Epithelial cell of esophagus (primary cell): Measurements from ENCODE around the gene HLA-A.
A peak's percentile ranks its signal among the peaks of the same experiment; 100 is the strongest.

Experiments
- DNase-seq: peaks from one replicate; pipeline ENCODE4 v3.0.0; 2010; ENCODE audit warnings: low read depth
- H3K4me3 ChIP-seq: 2 replicates; pipeline ENCODE4 v1.5.1; 2011; ENCODE audit warnings: mild to moderate bottlenecking, low read length, control low read depth
- CTCF ChIP-seq: IDR thresholded peaks from 2 replicates; pipeline ENCODE4 v1.5.1; 2011; ENCODE audit warnings: low read depth, mild to moderate bottlenecking, low read length, control low read depth, inconsistent platforms; ENCODE audit not compliant: insufficient read depth; ENCODE audit errors: missing control alignments

Gene HLA-A

GRCh38 chr6:29943053-29943966 lies 978 bp downstream of the HLA-A start:
- H3K4me3 ChIP-seq: peak overlapping the region; percentile 61
- no peak for DNase-seq
- no peak for TF ChIP-seq CTCF

GRCh38 chr6:29945281-29945820 lies 3.0 kb downstream of the HLA-A start:
- H3K4me3 ChIP-seq: no peak overlapping the region
- no peak for TF ChIP-seq CTCF
- no peak for DNase-seq

- H3K4me3 ChIP-seq: no peak overlapping the region
- TF ChIP-seq CTCF: no peak
- no peak for DNase-seq
Measured at GRCh38 chr6:29946223-29947076, 4.1 kb downstream of the HLA-A start.

GRCh38 chr6:29947077-29947980 lies 5.0 kb downstream of the HLA-A start:
- H3K4me3 ChIP-seq: no peak overlapping the region
- TF ChIP-seq CTCF: no peak
- no peak for DNase-seq

GRCh38 chr6:29948277-29948676 lies 5.9 kb downstream of the HLA-A start:
- no peak overlapping the region for H3K4me3 ChIP-seq
- no peak for DNase-seq
- no peak for TF ChIP-seq CTCF

- no peak overlapping the region for H3K4me3 ChIP-seq
- no peak for TF ChIP-seq CTCF
- no peak for DNase-seq
Measured at GRCh38 chr6:29949934-29950333, 7.6 kb downstream of the HLA-A start.
